Measurements from ENCODE around the gene DUSP14.

Gene DUSP14

DNA sequence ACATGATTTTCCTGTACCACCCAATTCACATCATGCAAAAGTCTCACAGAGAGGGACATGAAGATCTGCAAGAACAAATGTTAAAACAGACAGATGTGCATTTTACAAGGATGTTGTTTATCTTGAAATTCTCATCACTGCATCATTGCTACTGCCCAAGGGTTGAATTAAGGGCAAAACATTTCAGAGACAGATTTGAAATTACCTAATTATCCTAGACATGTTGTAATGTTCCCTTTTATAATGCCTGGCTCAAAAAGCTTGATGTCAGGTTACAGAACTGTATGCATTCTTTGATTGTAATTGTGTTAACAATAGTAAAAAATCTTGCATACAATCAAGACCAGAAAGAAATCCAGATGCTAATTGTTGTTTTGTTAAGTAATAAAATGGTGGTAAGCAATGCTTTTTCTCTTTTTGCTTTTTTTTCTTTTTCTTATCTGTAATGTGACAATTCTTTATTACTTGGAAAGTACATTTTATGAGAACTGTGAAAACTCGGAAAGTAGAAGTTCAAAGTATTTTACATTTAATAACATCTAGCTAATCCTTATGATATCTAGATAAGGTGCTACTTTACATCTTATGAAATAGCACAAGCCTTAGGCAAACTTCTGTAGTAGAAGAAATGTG lies 3.6 kb upstream of the DUSP14 start:
- DNase-seq (ENCODE audit: low read depth): no peak
- TF ChIP-seq, protein P1, sequence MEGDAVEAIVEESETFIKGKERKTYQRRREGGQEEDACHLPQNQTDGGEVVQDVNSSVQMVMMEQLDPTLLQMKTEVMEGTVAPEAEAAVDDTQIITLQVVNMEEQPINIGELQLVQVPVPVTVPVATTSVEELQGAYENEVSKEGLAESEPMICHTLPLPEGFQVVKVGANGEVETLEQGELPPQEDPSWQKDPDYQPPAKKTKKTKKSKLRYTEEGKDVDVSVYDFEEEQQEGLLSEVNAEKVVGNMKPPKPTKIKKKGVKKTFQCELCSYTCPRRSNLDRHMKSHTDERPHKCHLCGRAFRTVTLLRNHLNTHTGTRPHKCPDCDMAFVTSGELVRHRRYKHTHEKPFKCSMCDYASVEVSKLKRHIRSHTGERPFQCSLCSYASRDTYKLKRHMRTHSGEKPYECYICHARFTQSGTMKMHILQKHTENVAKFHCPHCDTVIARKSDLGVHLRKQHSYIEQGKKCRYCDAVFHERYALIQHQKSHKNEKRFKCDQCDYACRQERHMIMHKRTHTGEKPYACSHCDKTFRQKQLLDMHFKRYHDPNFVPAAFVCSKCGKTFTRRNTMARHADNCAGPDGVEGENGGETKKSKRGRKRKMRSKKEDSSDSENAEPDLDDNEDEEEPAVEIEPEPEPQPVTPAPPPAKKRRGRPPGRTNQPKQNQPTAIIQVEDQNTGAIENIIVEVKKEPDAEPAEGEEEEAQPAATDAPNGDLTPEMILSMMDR (IDR thresholded peaks at IDR 0.05; ENCODE audit: insufficient read depth, low read depth, low read length, missing control alignments): no peak
- H3K4me3 ChIP-seq (ENCODE audit: low read length): no peak overlapping the region

DNA sequence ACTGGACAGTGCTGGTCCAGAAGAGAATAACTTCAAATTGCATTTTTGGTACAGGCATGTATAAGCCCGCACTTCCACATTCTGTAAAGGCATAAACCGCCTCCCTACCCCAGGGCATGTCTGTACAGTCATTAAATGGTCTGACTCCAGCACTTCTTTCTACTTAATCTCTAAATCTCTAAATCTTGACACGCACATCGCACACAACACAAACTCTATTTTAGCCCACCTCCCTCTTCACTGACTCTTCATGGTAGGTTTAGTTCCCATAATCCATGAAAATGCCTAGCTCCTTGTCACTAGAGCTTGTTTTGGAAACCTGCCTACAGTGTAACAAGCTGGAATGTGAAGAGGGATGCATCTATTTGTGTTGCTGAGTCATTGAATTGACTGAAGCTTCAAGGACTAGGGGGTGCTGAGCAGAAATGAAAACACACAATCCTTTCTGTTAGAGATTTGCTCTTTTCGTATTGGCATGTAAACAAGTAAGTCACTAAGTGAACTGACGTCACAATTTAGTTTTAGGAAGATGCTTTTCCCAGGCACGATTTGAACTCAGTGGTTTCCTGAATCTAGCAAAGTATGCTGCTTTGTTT lies 1.6 kb upstream of the DUSP14 start:
- TF ChIP-seq, protein P1 (IDR thresholded peaks at IDR 0.05; ENCODE audit: insufficient read depth, low read depth, low read length, missing control alignments): no peak
- H3K4me3 ChIP-seq (ENCODE audit: low read length): peak overlapping the region; percentile 61
- peak; percentile 86 for DNase-seq (ENCODE audit: low read depth)

GRCh38 chr17:37488607-37489196 lies 989 bp upstream of the DUSP14 start:
- TF ChIP-seq, protein P1 (IDR thresholded peaks at IDR 0.05; ENCODE audit: insufficient read depth, low read depth, low read length, missing control alignments): no peak
- H3K4me3 ChIP-seq (ENCODE audit: low read length): peak overlapping the region; percentile 61
- DNase-seq (ENCODE audit: low read depth): peak; percentile 99

DNA sequence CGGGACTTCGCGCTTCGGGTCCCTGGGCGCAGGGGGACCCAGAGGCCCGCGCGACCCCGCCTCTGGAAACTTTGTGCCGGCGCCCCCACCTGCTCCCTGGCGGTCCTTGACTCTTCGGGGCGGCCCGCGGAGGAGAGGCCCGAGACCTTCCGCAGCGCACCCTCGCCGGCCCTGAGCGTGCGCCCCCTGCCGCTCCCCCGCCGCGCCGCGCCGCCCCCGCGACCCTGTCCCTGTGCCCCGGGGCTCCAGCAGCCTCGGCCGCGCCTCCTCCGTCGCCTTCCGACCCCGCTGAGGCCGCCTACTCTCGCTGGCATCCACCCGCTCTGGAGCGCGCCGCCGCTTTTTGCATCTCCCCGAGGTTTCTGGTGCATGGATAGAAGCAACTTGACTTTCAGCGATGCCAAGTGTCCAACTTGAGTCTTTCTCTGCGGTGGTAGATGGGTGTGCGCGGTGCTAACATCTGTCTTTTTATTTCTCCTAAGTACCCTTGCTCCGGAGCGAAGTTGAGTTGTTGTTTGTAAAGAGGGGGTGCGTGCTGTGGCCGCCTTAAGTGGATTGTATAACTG lies 414 bp downstream of the DUSP14 start:
- peak; percentile 61 for DNase-seq (ENCODE audit: low read depth)
- peak overlapping the region; percentile 80 for H3K4me3 ChIP-seq (ENCODE audit: low read length)
- TF ChIP-seq, protein P1 (IDR thresholded peaks at IDR 0.05; ENCODE audit: insufficient read depth, low read depth, low read length, missing control alignments): no peak

- peak overlapping the region; percentile 80 for H3K4me3 ChIP-seq (ENCODE audit: low read length)
- DNase-seq (ENCODE audit: low read depth): peak; percentile 91
- TF ChIP-seq, protein P1 (IDR thresholded peaks at IDR 0.05; ENCODE audit: insufficient read depth, low read depth, low read length, missing control alignments): no peak
Measured at GRCh38 chr17:37490638-37491614, 1.2 kb downstream of the DUSP14 start.

GRCh38 chr17:37492167-37492566 lies 2.5 kb downstream of the DUSP14 start:
- no peak for DNase-seq (ENCODE audit: low read depth)
- H3K4me3 ChIP-seq (ENCODE audit: low read length): peak overlapping the region; percentile 80
- TF ChIP-seq, protein P1 (IDR thresholded peaks at IDR 0.05; ENCODE audit: insufficient read depth, low read depth, low read length, missing control alignments): no peak

Measured in epithelial cell of esophagus (primary cell).